GM23338 (cell line): ENCODE measurements around the gene REEP6. TPM values are rescaled to one million over a fixed set of nuclear protein-coding genes. Genes with fewer than 3 reads are reported as not detected.

Experiments
- ATAC-seq: fragments of 200-7000 bp; cut with Tn5 transposase; 3 replicates; pipeline ENCODE4 v1.9.1; 2020
- DNase-seq: peaks from one replicate; pipeline ENCODE4 v3.0.0-alpha.2; 2015; ENCODE audit warnings: low spot score
- H2AFZ ChIP-seq: fragments of 200-600 bp; sonication (generic); 2 replicates; pipeline ENCODE4 v1.8.0; 2016; ENCODE audit warnings: antibody characterized with exemption, mild to moderate bottlenecking, moderate library complexity
- H3F3A ChIP-seq: fragments of 200-600 bp; sonication (generic); replicated peaks from 2 replicates; pipeline ENCODE4 v1.8.0; 2017; ENCODE audit warnings: antibody characterized with exemption, mixed run types, low read depth
- H3K27ac ChIP-seq: fragments of 200-600 bp; sonication (generic); 2 replicates; pipeline ENCODE4 v1.6.1; 2016; ENCODE audit warnings: low read depth
- H3K27me3 ChIP-seq: fragments of 200-600 bp; sonication (generic); 2 replicates; pipeline ENCODE4 v1.8.0; 2016; ENCODE audit warnings: mild to moderate bottlenecking, mixed run types, moderate library complexity; ENCODE audit not compliant: insufficient read depth
- H3K36me3 ChIP-seq: fragments of 200-600 bp; sonication (generic); 2 replicates; pipeline ENCODE4 v1.8.0; 2016; ENCODE audit warnings: mild to moderate bottlenecking; ENCODE audit not compliant: insufficient read depth
- H3K4me1 ChIP-seq: fragments of 200-600 bp; sonication (generic); 2 replicates; pipeline ENCODE4 v1.8.0; 2016; ENCODE audit warnings: mild to moderate bottlenecking, moderate library complexity; ENCODE audit not compliant: insufficient read depth
- H3K4me2 ChIP-seq: fragments of 200-600 bp; sonication (generic); 2 replicates; pipeline ENCODE4 v1.7.1; 2017; ENCODE audit warnings: mixed run types
- H3K4me3 ChIP-seq: fragments of 200-600 bp; sonication (generic); 2 replicates; pipeline ENCODE4 v1.6.1; 2016; ENCODE audit warnings: mixed run types
- H3K79me2 ChIP-seq: fragments of 200-600 bp; sonication (generic); replicated peaks from 2 replicates; pipeline ENCODE4 v1.8.0; 2017; ENCODE audit warnings: mild to moderate bottlenecking; ENCODE audit not compliant: insufficient read depth
- H3K9me2 ChIP-seq: fragments of 200-600 bp; sonication (generic); 2 replicates; pipeline ENCODE4 v1.8.0; 2017; ENCODE audit not compliant: insufficient read depth
- H4K20me1 ChIP-seq: fragments of 200-600 bp; sonication (generic); replicated peaks from 2 replicates; pipeline ENCODE4 v1.8.0; 2017; ENCODE audit warnings: mild to moderate bottlenecking; ENCODE audit not compliant: insufficient read depth
- H3K27ac Mint-ChIP-seq: 2 replicates; pipeline ENCODE4 v1.8.0; 2020; ENCODE audit warnings: inconsistent platforms, mild to moderate bottlenecking, moderate library complexity, mixed read lengths
- H3K27me3 Mint-ChIP-seq: 3 replicates; pipeline ENCODE4 v1.8.0; 2022; ENCODE audit warnings: low read depth, mild to moderate bottlenecking, moderate library complexity, mixed read lengths, inconsistent platforms; ENCODE audit not compliant: insufficient read depth, poor library complexity
- H3K36me3 Mint-ChIP-seq: 3 replicates; pipeline ENCODE4 v1.8.0; 2021; ENCODE audit warnings: low read depth, mild to moderate bottlenecking, inconsistent platforms, moderate library complexity, mixed read lengths
- H3K4me1 Mint-ChIP-seq: 3 replicates; pipeline ENCODE4 v1.8.0; 2020; ENCODE audit warnings: mild to moderate bottlenecking, inconsistent platforms, mixed read lengths
- H3K4me3 Mint-ChIP-seq: 3 replicates; pipeline ENCODE4 v1.8.0; 2021; ENCODE audit warnings: moderate library complexity, mild to moderate bottlenecking, inconsistent platforms, mixed read lengths
- H3K9me3 Mint-ChIP-seq: 3 replicates; pipeline ENCODE4 v1.8.0; 2020; ENCODE audit warnings: moderate library complexity, mild to moderate bottlenecking, inconsistent platforms, mixed read lengths
- CREB1 ChIP-seq: fragments of 250-450 bp; sonication (Bioruptor Pico); IDR thresholded peaks from 2 replicates; pipeline ENCODE4 v1.5.0; 2020; ENCODE audit warnings: low read depth, mild to moderate bottlenecking, moderate library complexity
- EZH2 ChIP-seq: fragments of 200-600 bp; sonication (generic); IDR thresholded peaks from one replicate; pipeline ENCODE4 v1.8.0; 2017; ENCODE audit warnings: antibody characterized with exemption, mild to moderate bottlenecking, low read depth; ENCODE audit not compliant: unreplicated experiment
- EZH2phosphoT487 ChIP-seq: fragments of 200-600 bp; sonication (generic); IDR thresholded peaks from one replicate; pipeline ENCODE4 v1.8.1; 2018; ENCODE audit warnings: antibody characterized with exemption; ENCODE audit not compliant: unreplicated experiment
- JUNB ChIP-seq: IDR thresholded peaks from one replicate; pipeline ENCODE4 v1.6.1; 2016; ENCODE audit warnings: antibody characterized with exemption; ENCODE audit not compliant: unreplicated experiment
- NANOG ChIP-seq: IDR thresholded peaks from 2 replicates; pipeline ENCODE4 v1.6.1; 2016; ENCODE audit warnings: antibody characterized with exemption, borderline replicate concordance
- POLR2AphosphoS5 ChIP-seq: IDR thresholded peaks from 2 replicates; pipeline ENCODE4 v1.6.1; 2016; ENCODE audit warnings: antibody characterized with exemption, low read depth
- STAT1 ChIP-seq: IDR thresholded peaks from one replicate; pipeline ENCODE4 v1.6.1; 2016; ENCODE audit warnings: antibody characterized with exemption; ENCODE audit not compliant: unreplicated experiment
- ZNF114 ChIP-seq: fragments of 250-450 bp; sonication (Bioruptor Pico); IDR thresholded peaks from 2 replicates; pipeline ENCODE4 v1.5.0; 2020; ENCODE audit warnings: mild to moderate bottlenecking, moderate library complexity
- ZNF331 ChIP-seq: fragments of 250-450 bp; sonication (Bioruptor Pico); IDR thresholded peaks from 2 replicates; pipeline ENCODE4 v1.5.0; 2020; ENCODE audit warnings: low read depth, mild to moderate bottlenecking, moderate library complexity
- polyA plus RNA-seq: library from polyadenylated mRNA; unstranded; fragments of >200 nt; fragmentation: Nextera tagmentation; extraction: Ambion mirVana; gene quantifications from 2 replicates; pipeline ENCODE4 v1.2.1, GENCODE V29; 2016
- total RNA-seq: library from RNA; depleted of rRNA; stranded (reverse); fragments of >200 nt; shearing (Covaris generic); gene quantifications from 2 replicates; pipeline ENCODE4 v1.2.3, GENCODE V29; 2014
- TF ChIP-seq, protein P1 (sequence below), 2 experiments: fragments of 200-600 bp in 1 of 2; sonication (generic) in 1 of 2; conservative IDR thresholded peaks; 2 replicates each; pipeline versions ENCODE4 v1.5.1 to v1.6.1; 2016 to 2017; ENCODE audit warnings: antibody characterized with exemption in 2 of 2, low read depth in 2 of 2, mild to moderate bottlenecking in 2 of 2, moderate library complexity in 1 of 2
- TF ChIP-seq, protein P2 (sequence below): fragments of 250-450 bp; sonication (Bioruptor Pico); IDR thresholded peaks from 2 replicates; pipeline ENCODE4 v1.5.0; 2020; ENCODE audit warnings: mild to moderate bottlenecking, moderate library complexity
- TF ChIP-seq, protein P3 (sequence below): IDR thresholded peaks from 2 replicates; pipeline ENCODE4 v1.6.1; 2016; ENCODE audit warnings: antibody characterized with exemption
- TF ChIP-seq, protein P4 (sequence below): IDR thresholded peaks from one replicate; pipeline ENCODE4 v1.6.1; 2018; ENCODE audit warnings: antibody characterized with exemption; ENCODE audit not compliant: unreplicated experiment

The REEP6 gene
- total and polyA plus RNA-seq, 2 experiments from 2014 or later, result 15.2 to 20.0 TPM

DNA sequence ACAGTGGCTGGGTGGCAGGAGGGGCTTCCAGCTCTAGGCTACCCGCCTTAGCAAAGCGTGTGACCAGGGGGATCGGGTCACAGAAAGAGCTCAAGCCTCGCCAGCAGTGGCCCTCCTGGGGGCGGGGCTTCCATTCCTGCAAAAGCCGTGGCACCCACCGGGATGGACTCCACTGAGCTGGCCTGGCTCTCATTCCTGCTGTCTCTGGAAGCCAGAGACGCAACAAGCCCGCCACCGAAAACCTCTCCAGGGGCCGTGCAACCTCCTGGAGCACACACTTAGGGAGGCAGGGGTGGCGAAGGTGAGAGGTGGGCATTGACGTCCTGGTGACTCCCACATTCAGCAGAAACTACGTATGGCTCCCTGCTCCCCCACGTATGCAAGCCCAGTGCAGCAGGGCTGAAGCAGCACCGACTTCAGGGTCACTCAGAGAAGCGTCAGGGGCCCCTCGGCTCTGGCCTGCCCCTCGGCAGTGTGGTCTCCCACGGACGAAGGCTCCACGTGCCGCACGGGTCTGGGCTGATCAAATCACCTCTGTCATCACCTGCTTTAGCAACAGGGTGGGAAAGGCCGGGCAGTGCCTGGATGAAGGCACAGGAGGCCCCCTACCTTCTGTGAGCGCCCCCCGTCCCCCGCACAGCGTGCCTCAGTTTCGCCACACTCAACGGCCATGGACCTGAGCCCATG is 15.1 kb upstream of the REEP6 start:
- H2AFZ ChIP-seq, result no peak overlapping the region
- no peak for ATAC-seq
- peaks cover 27% of the 10 kb centered on the region for H3F3A ChIP-seq
- no peak for DNase-seq
- Mint-ChIP-seq H3K36me3 (peaks cover 6% of the 10 kb centered on the region; the same call in 2 of the 3 replicates), H3K4me1 (peaks cover 8% of the 10 kb centered on the region), H3K27ac (no peak overlapping the region), H3K9me3 (peaks cover 3% of the 10 kb centered on the region; the same call in 1 of the 3 replicates), H3K27me3 (peaks cover 29% of the 10 kb centered on the region), H3K4me3 (no peak overlapping the region)
- H3K4me1 ChIP-seq, result peaks cover 10% of the 10 kb centered on the region; the same call in 1 of the 2 replicates
- H3K4me2 ChIP-seq, result no peak overlapping the region
- no peak overlapping the region for H3K27ac ChIP-seq
- peaks cover 19% of the 10 kb centered on the region for H3K79me2 ChIP-seq
- peaks cover 30% of the 10 kb centered on the region for H4K20me1 ChIP-seq
- 0 out of 2 replicates have a peak, but pooled peaks cover 5% of the 10 kb centered on the region for H3K36me3 ChIP-seq
- no peaks in the 10 kb centered on the region for H3K9me2 ChIP-seq
- no peak overlapping the region for H3K4me3 ChIP-seq
- TF ChIP-seq, protein P1, sequence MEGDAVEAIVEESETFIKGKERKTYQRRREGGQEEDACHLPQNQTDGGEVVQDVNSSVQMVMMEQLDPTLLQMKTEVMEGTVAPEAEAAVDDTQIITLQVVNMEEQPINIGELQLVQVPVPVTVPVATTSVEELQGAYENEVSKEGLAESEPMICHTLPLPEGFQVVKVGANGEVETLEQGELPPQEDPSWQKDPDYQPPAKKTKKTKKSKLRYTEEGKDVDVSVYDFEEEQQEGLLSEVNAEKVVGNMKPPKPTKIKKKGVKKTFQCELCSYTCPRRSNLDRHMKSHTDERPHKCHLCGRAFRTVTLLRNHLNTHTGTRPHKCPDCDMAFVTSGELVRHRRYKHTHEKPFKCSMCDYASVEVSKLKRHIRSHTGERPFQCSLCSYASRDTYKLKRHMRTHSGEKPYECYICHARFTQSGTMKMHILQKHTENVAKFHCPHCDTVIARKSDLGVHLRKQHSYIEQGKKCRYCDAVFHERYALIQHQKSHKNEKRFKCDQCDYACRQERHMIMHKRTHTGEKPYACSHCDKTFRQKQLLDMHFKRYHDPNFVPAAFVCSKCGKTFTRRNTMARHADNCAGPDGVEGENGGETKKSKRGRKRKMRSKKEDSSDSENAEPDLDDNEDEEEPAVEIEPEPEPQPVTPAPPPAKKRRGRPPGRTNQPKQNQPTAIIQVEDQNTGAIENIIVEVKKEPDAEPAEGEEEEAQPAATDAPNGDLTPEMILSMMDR (conservative IDR thresholded peaks at IDR 0.05; ENCODE audit: low read depth in 2 of 2), result no peak
- TF ChIP-seq CREB1 (CRISPR knock-in tag) (no peak), NANOG (no peak), JUNB (no peak), EZH2phosphoT487 (no peak), EZH2 (no peak), ZNF114 (CRISPR knock-in tag) (no peak), STAT1 (no peak), ZNF331 (CRISPR knock-in tag) (no peak), POLR2AphosphoS5 (no peak)
- TF ChIP-seq, protein P2, sequence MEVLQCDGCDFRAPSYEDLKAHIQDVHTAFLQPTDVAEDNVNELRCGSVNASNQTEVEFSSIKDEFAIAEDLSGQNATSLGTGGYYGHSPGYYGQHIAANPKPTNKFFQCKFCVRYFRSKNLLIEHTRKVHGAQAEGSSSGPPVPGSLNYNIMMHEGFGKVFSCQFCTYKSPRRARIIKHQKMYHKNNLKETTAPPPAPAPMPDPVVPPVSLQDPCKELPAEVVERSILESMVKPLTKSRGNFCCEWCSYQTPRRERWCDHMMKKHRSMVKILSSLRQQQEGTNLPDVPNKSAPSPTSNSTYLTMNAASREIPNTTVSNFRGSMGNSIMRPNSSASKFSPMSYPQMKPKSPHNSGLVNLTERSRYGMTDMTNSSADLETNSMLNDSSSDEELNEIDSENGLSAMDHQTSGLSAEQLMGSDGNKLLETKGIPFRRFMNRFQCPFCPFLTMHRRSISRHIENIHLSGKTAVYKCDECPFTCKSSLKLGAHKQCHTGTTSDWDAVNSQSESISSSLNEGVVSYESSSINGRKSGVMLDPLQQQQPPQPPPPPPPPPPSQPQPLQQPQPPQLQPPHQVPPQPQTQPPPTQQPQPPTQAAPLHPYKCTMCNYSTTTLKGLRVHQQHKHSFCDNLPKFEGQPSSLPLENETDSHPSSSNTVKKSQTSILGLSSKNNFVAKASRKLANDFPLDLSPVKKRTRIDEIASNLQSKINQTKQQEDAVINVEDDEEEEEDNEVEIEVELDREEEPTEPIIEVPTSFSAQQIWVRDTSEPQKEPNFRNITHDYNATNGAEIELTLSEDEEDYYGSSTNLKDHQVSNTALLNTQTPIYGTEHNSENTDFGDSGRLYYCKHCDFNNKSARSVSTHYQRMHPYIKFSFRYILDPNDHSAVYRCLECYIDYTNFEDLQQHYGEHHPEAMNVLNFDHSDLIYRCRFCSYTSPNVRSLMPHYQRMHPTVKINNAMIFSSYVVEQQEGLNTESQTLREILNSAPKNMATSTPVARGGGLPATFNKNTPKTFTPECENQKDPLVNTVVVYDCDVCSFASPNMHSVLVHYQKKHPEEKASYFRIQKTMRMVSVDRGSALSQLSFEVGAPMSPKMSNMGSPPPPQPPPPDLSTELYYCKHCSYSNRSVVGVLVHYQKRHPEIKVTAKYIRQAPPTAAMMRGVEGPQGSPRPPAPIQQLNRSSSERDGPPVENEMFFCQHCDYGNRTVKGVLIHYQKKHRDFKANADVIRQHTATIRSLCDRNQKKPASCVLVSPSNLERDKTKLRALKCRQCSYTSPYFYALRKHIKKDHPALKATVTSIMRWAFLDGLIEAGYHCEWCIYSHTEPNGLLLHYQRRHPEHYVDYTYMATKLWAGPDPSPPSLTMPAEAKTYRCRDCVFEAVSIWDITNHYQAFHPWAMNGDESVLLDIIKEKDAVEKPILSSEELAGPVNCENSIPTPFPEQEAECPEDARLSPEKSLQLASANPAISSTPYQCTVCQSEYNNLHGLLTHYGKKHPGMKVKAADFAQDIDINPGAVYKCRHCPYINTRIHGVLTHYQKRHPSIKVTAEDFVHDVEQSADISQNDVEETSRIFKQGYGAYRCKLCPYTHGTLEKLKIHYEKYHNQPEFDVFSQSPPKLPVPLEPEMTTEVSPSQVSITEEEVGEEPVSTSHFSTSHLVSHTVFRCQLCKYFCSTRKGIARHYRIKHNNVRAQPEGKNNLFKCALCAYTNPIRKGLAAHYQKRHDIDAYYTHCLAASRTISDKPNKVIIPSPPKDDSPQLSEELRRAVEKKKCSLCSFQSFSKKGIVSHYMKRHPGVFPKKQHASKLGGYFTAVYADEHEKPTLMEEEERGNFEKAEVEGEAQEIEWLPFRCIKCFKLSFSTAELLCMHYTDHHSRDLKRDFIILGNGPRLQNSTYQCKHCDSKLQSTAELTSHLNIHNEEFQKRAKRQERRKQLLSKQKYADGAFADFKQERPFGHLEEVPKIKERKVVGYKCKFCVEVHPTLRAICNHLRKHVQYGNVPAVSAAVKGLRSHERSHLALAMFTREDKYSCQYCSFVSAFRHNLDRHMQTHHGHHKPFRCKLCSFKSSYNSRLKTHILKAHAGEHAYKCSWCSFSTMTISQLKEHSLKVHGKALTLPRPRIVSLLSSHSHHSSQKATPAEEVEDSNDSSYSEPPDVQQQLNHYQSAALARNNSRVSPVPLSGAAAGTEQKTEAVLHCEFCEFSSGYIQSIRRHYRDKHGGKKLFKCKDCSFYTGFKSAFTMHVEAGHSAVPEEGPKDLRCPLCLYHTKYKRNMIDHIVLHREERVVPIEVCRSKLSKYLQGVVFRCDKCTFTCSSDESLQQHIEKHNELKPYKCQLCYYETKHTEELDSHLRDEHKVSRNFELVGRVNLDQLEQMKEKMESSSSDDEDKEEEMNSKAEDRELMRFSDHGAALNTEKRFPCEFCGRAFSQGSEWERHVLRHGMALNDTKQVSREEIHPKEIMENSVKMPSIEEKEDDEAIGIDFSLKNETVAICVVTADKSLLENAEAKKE, result no peak
- TF ChIP-seq, protein P3, sequence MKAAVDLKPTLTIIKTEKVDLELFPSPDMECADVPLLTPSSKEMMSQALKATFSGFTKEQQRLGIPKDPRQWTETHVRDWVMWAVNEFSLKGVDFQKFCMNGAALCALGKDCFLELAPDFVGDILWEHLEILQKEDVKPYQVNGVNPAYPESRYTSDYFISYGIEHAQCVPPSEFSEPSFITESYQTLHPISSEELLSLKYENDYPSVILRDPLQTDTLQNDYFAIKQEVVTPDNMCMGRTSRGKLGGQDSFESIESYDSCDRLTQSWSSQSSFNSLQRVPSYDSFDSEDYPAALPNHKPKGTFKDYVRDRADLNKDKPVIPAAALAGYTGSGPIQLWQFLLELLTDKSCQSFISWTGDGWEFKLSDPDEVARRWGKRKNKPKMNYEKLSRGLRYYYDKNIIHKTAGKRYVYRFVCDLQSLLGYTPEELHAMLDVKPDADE, result no peak
- TF ChIP-seq, protein P4, sequence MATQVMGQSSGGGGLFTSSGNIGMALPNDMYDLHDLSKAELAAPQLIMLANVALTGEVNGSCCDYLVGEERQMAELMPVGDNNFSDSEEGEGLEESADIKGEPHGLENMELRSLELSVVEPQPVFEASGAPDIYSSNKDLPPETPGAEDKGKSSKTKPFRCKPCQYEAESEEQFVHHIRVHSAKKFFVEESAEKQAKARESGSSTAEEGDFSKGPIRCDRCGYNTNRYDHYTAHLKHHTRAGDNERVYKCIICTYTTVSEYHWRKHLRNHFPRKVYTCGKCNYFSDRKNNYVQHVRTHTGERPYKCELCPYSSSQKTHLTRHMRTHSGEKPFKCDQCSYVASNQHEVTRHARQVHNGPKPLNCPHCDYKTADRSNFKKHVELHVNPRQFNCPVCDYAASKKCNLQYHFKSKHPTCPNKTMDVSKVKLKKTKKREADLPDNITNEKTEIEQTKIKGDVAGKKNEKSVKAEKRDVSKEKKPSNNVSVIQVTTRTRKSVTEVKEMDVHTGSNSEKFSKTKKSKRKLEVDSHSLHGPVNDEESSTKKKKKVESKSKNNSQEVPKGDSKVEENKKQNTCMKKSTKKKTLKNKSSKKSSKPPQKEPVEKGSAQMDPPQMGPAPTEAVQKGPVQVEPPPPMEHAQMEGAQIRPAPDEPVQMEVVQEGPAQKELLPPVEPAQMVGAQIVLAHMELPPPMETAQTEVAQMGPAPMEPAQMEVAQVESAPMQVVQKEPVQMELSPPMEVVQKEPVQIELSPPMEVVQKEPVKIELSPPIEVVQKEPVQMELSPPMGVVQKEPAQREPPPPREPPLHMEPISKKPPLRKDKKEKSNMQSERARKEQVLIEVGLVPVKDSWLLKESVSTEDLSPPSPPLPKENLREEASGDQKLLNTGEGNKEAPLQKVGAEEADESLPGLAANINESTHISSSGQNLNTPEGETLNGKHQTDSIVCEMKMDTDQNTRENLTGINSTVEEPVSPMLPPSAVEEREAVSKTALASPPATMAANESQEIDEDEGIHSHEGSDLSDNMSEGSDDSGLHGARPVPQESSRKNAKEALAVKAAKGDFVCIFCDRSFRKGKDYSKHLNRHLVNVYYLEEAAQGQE, result no peak
- H3K27me3 ChIP-seq, result peaks cover 25% of the 10 kb centered on the region
